ENCODE results near the gene AIDA. TPM values are rescaled to one million over a fixed set of nuclear protein-coding genes. Genes with fewer than 3 reads are reported as not detected.

Gene AIDA
- total RNA-seq, 1 experiment from 2014 or later: 60.0 TPM

DNA sequence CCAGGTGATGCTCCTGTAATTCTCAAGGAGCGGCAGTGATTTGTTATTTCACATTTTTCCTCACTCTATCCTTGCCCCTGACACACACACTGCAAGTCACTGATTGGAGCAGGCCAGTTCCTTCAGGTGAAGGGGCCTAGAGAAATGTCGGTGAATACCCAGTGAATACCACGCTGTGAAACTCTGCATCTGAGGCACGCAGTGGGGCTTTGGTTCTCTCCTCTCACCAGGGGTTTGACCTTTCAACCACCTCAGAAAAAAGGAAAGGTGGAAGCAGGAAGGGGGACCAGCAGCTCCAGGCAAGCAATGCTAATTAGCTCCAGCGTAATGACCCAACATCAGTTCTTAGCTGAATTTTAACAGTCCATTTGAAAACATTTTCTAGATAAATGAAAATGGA, 24.2 kb upstream of the AIDA start:
- H3K4me2 ChIP-seq: no peak overlapping the region
- H3K4me3 ChIP-seq: no peak overlapping the region
- H3K36me3 ChIP-seq (ENCODE audit: low read depth): peaks cover 23% of the 10 kb centered on the region
- TF ChIP-seq EZH2 (IDR thresholded peaks at IDR 0.05; ENCODE audit: low read depth): no peak
- TF ChIP-seq, protein P1, sequence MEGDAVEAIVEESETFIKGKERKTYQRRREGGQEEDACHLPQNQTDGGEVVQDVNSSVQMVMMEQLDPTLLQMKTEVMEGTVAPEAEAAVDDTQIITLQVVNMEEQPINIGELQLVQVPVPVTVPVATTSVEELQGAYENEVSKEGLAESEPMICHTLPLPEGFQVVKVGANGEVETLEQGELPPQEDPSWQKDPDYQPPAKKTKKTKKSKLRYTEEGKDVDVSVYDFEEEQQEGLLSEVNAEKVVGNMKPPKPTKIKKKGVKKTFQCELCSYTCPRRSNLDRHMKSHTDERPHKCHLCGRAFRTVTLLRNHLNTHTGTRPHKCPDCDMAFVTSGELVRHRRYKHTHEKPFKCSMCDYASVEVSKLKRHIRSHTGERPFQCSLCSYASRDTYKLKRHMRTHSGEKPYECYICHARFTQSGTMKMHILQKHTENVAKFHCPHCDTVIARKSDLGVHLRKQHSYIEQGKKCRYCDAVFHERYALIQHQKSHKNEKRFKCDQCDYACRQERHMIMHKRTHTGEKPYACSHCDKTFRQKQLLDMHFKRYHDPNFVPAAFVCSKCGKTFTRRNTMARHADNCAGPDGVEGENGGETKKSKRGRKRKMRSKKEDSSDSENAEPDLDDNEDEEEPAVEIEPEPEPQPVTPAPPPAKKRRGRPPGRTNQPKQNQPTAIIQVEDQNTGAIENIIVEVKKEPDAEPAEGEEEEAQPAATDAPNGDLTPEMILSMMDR (conservative IDR thresholded peaks at IDR 0.05): no peak
- BruUV-seq (replicated peaks): no TSS peak
- H3F3A ChIP-seq (ENCODE audit: insufficient read depth, low read depth): peaks cover 15% of the 10 kb centered on the region; the same call in 1 of the 2 replicates
- H3K9me3 ChIP-seq (ENCODE audit: insufficient read depth, low read depth): no peaks in the 10 kb centered on the region
- ChIA-PET CTCF (interaction anchor here (0.5 to 0.9 kb wide), 2 partner anchors 129 to 397 kb away, joined by 3 to 6 read pairs; no protein-coding TSS in a partner anchor), POLR2A (ENCODE audit: unreplicated experiment) (no interaction called here)
- no peak for DNase-seq
- no peak overlapping the region for H3K27ac ChIP-seq
- peaks cover 7% of the 10 kb centered on the region; the same call in 1 of the 2 replicates for H3K4me1 ChIP-seq (replicated peaks; ENCODE audit: insufficient read depth)
- no peaks in the 10 kb centered on the region for H4K20me1 ChIP-seq (ENCODE audit: insufficient read depth)
- no peaks in the 10 kb centered on the region for H3K9me2 ChIP-seq (ENCODE audit: insufficient read depth)
- no peak overlapping the region for H2AFZ ChIP-seq
- intact Hi-C loops (cut with micrococcal nuclease; ENCODE audit: unreplicated experiment): loop anchor here (5.0 kb wide), 1 partner anchor 51 kb away; no protein-coding TSS in a partner anchor
- H3K27me3 ChIP-seq (ENCODE audit: insufficient read depth, low read depth): no peaks in the 10 kb centered on the region
- H3K79me2 ChIP-seq (ENCODE audit: low read depth): no peaks in the 10 kb centered on the region

DNA sequence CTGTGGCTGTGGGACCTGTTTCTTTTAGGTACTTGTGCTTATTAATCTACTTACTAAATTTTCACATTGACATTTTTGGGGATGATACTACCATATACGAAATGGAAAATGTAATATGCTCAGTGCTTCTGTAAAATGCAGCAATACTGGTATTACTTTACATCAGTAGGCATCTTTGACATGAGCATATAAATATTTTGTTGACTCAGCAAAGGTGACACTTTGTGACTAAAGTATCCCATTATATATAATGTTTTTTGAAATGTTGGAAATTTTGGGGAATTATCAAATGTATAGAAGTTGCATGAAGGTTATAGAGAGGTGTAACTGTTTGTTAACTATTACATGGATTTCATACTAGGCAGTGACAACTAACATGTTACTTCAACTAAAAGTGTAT, 22.4 kb upstream of the AIDA start:
- TF ChIP-seq EZH2 (IDR thresholded peaks at IDR 0.05; ENCODE audit: low read depth): no peak
- TF ChIP-seq, protein P1 (conservative IDR thresholded peaks at IDR 0.05): no peak
- H3K9me2 ChIP-seq (ENCODE audit: insufficient read depth): no peaks in the 10 kb centered on the region
- POLR2A ChIA-PET (ENCODE audit: unreplicated experiment): no interaction called here
- H3K4me2 ChIP-seq: no peak overlapping the region
- H3K27me3 ChIP-seq (ENCODE audit: insufficient read depth, low read depth): no peaks in the 10 kb centered on the region
- H3K9me3 ChIP-seq (ENCODE audit: insufficient read depth, low read depth): no peaks in the 10 kb centered on the region
- H3F3A ChIP-seq (ENCODE audit: insufficient read depth, low read depth): peaks cover 15% of the 10 kb centered on the region; the same call in 1 of the 2 replicates
- intact Hi-C loops (cut with micrococcal nuclease; ENCODE audit: unreplicated experiment): loop anchor here (5.0 kb wide), 1 partner anchor 53 kb away; no protein-coding TSS in a partner anchor
- peaks cover 7% of the 10 kb centered on the region; the same call in 1 of the 2 replicates for H3K4me1 ChIP-seq (replicated peaks; ENCODE audit: insufficient read depth)
- peaks cover 33% of the 10 kb centered on the region for H3K36me3 ChIP-seq (ENCODE audit: low read depth)
- CTCF ChIA-PET: no interaction called here
- H3K27ac ChIP-seq: no peak overlapping the region
- no peaks in the 10 kb centered on the region for H3K79me2 ChIP-seq (ENCODE audit: low read depth)
- no peak for DNase-seq
- BruUV-seq (replicated peaks): no TSS peak
- no peak overlapping the region for H2AFZ ChIP-seq
- H4K20me1 ChIP-seq (ENCODE audit: insufficient read depth): no peaks in the 10 kb centered on the region
- no peak overlapping the region for H3K4me3 ChIP-seq

- no peak overlapping the region for H3K4me3 ChIP-seq
- no peaks in the 10 kb centered on the region for H3K27me3 ChIP-seq (ENCODE audit: insufficient read depth, low read depth)
- H3K27ac ChIP-seq: no peak overlapping the region
- peaks cover 54% of the 10 kb centered on the region for H3K36me3 ChIP-seq (ENCODE audit: low read depth)
- no peaks in the 10 kb centered on the region for H3K9me2 ChIP-seq (ENCODE audit: insufficient read depth)
- no peaks in the 10 kb centered on the region for H4K20me1 ChIP-seq (ENCODE audit: insufficient read depth)
- peaks cover 15% of the 10 kb centered on the region; the same call in 1 of the 2 replicates for H3F3A ChIP-seq (ENCODE audit: insufficient read depth, low read depth)
- CTCF ChIA-PET: no interaction called here
- no peak overlapping the region for H2AFZ ChIP-seq
- TF ChIP-seq, protein P1 (conservative IDR thresholded peaks at IDR 0.05): no peak
- no peak for TF ChIP-seq EZH2 (IDR thresholded peaks at IDR 0.05; ENCODE audit: low read depth)
- peaks cover 7% of the 10 kb centered on the region; the same call in 1 of the 2 replicates for H3K4me1 ChIP-seq (replicated peaks; ENCODE audit: insufficient read depth)
- no peaks in the 10 kb centered on the region for H3K79me2 ChIP-seq (ENCODE audit: low read depth)
- H3K9me3 ChIP-seq (ENCODE audit: insufficient read depth, low read depth): no peaks in the 10 kb centered on the region
- no peak for DNase-seq
- no peak overlapping the region for H3K4me2 ChIP-seq
- intact Hi-C loops (cut with micrococcal nuclease; ENCODE audit: unreplicated experiment): no loop called here
- BruUV-seq (replicated peaks): no TSS peak
- POLR2A ChIA-PET (ENCODE audit: unreplicated experiment): no interaction called here
Measured at GRCh38 chr1:222732216-222733159, 20.2 kb upstream of the AIDA start.
